ENCODE data around the gene FAM72A. TPM values are rescaled to one million over a fixed set of nuclear protein-coding genes. Genes with fewer than 3 reads are reported as not detected.
"Not testable (repeated sequence)": the region's sequence is repeated elsewhere in the genome, so short reads cannot be mapped to it uniquely, and the experiment has no call there.

The FAM72A gene
- total RNA-seq, 2 experiments from 2014 or later = 36.3 to 37.4 TPM

GRCh38 chr1:206196748-206197424, 5.8 kb downstream of the FAM72A start:
- DNase-seq; CTCF ChIA-PET; H3K9me3 Mint-ChIP-seq (ENCODE audit: low read depth); H3K4me3 Mint-ChIP-seq; H3K27me3 Mint-ChIP-seq; H3K27ac Mint-ChIP-seq; H3K36me3 Mint-ChIP-seq; H3K4me1 Mint-ChIP-seq; ATAC-seq: not testable (repeated sequence)

DNA sequence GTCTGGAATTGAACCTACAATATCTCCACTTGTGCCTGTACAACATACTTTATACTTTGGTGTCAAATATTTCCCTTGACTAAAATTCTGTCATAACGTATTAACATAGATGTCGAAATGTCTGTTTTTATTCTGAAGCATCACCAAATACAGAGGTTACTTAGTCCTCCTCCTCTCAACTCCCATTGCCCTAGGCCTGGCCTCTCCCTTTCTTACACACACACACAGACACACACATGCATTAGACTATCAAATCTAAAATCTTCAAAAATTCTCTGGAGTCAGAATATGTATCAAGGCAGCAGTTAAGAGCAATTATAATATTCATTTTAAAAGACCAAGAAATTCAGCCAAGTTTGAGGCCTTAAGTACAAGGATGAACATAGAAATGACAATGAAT, 7.5 kb downstream of the FAM72A start:
- H3K4me3 Mint-ChIP-seq; CTCF ChIA-PET; H3K36me3 Mint-ChIP-seq; H3K27me3 Mint-ChIP-seq; DNase-seq; H3K4me1 Mint-ChIP-seq; H3K27ac Mint-ChIP-seq; H3K9me3 Mint-ChIP-seq (ENCODE audit: low read depth); ATAC-seq: not testable (repeated sequence)

DNA sequence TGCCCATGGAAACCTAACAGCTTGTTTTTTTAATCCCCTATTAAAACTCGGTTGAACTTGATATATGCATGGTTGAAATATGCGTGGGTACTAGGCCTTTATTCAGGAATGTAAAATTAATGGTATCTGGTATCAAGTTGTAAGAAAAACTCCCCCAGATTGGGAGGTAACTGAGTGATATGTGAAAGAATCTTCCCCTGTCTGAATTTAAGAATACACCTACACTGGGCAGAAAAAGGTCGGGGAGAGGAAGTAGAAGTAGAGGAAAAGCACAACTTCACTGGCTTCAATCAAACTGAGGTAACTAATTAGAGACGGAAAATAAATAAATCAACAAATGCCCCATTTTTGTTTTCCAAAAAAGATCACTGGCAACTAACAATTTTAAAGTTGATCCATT, 15.8 kb downstream of the FAM72A start:
- DNase-seq; H3K27me3 Mint-ChIP-seq; H3K36me3 Mint-ChIP-seq; CTCF ChIA-PET; ATAC-seq; H3K9me3 Mint-ChIP-seq (ENCODE audit: low read depth); H3K4me1 Mint-ChIP-seq; H3K27ac Mint-ChIP-seq; H3K4me3 Mint-ChIP-seq: not testable (repeated sequence)

DNA sequence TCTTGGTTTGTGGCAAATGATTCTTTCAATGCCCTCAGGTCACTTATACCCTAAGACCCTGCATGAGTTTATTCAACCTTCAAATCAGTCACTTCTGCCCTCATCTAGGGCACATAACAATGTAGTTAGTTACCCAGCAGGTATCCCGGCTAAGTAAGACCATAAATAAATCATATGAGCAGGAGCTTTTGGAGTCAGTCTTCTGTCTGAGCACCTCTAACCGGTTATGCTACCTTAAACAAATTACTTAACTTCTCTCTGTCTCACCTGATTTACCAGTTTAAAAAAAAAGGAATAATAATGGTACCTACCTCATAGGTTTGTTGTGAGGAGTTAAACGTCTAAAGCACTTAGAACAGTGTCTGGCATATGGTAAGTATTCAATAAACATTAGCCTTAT, 16.9 kb downstream of the FAM72A start:
- CTCF ChIA-PET; H3K4me3 Mint-ChIP-seq; ATAC-seq; H3K9me3 Mint-ChIP-seq (ENCODE audit: low read depth); H3K4me1 Mint-ChIP-seq; H3K36me3 Mint-ChIP-seq; H3K27ac Mint-ChIP-seq; H3K27me3 Mint-ChIP-seq; DNase-seq: not testable (repeated sequence)

DNA sequence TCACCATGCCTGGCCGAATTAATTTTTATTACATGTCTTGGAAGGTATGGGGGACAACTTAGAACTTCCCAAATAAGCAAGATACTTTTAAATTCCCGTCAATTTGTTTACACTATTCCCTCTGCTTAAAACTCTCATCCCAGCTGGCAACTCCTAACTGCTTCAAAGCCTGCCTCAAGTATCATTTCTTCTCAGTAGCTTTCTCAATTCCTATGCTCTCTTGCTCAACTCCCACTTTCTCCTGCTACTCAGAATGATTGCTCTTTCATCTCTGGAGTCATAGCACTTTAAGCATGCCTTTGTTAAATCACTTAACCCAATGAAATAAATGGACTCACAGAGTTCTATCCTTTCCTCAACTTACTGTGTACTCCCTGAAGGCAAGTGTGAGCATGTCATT, 18.9 kb downstream of the FAM72A start:
- H3K27ac Mint-ChIP-seq; H3K27me3 Mint-ChIP-seq; ATAC-seq; H3K4me1 Mint-ChIP-seq; DNase-seq; H3K36me3 Mint-ChIP-seq; CTCF ChIA-PET; H3K4me3 Mint-ChIP-seq; H3K9me3 Mint-ChIP-seq (ENCODE audit: low read depth): not testable (repeated sequence)

DNA sequence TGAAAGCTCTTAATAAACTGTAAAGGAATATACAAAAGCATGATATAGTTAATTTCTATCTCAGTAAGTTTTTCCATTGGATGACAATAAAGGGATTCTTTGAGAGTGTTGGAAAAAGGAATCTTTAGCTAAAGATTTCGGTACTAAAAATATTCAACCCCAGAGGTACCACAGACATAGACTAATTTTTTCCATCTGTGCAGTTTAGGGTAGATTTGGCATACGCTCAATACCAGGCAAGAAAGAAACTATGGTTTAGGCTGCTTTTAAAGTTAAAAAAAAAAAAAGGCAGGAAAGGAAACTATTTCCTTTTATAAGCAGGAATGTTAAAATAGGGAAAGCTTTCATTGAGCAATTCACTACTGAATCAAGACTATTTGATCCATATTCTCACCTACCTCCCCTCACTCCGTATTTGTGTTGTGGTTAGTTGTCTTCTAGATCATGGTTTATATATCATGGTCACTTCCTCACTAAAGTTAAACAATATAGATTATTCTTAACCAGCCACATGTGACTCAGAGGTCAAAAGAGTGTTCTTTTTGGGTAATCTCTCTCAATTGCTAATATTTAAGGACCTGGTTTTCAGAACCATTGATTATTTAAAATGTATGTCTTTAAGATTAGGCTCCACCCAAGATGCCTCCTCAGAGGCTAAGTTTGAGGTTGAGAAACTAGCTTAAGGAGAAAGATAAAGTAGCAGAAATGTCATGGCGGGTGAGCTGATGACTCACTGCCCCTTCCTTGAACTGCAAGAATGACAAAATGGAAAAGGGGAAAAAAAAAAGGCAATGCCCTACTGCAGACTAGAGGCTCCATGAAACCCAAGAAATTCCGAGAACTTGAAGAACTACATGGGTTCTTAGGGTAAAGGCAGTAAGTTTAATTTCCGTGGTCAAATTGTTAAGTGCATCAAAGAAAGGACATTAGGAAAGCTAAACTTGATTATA, 20.0 kb downstream of the FAM72A start:
- H3K9me3 Mint-ChIP-seq (ENCODE audit: low read depth); H3K27ac Mint-ChIP-seq; H3K36me3 Mint-ChIP-seq; H3K4me1 Mint-ChIP-seq; CTCF ChIA-PET; H3K27me3 Mint-ChIP-seq; DNase-seq; ATAC-seq; H3K4me3 Mint-ChIP-seq: not testable (repeated sequence)

- H3K4me3 Mint-ChIP-seq; H3K27ac Mint-ChIP-seq; CTCF ChIA-PET; H3K36me3 Mint-ChIP-seq; H3K27me3 Mint-ChIP-seq; H3K9me3 Mint-ChIP-seq (ENCODE audit: low read depth); ATAC-seq; DNase-seq; H3K4me1 Mint-ChIP-seq: not testable (repeated sequence)
Observed at GRCh38 chr1:206179666-206180065, 23.0 kb downstream of the FAM72A start.

DNA sequence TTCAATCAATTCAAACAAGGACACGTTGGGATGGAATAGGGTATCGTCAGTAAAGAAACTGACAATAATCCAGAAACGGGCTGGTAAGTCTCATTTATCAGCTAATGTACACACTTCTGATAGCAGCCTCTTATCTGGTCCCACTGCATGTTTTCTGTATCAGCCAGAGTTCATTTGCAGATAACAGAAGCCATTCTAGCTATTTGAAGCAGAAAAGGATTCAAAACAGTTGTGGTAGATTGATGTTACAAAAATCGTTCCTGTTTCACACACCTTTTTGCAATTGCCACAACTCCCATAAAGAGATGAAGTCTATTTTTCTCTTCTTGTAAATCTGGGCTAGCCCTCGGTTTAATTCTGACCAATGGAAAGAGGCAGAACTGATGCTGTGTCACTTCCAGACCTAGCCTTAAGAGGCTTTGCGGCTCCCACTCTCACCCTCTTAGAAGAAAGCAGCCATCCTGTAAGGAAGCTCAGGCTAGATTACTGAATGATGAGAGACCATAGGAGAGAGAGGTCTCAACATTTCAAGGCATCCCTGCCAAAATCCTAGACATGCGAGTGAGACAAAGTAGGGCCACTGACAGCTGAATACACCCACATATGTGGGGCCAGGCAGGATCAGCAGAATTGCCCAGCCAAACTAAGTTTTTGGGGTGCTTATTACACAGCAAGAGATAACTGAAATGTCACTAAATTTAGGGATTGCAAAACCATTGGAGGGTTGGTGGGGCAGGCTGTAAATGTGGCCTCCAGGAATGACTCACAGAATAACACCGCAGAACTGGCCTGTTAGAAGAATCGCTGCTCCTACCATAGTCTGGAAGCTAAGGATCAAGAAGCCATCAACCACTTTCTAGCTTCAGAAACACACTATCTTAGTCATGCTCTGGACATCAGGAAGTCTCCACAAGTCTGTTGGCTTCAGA, 24.3 kb downstream of the FAM72A start:
- H3K9me3 Mint-ChIP-seq (ENCODE audit: low read depth); CTCF ChIA-PET; H3K4me1 Mint-ChIP-seq; ATAC-seq; DNase-seq; H3K27me3 Mint-ChIP-seq; H3K27ac Mint-ChIP-seq; H3K4me3 Mint-ChIP-seq; H3K36me3 Mint-ChIP-seq: not testable (repeated sequence)

- H3K4me3 Mint-ChIP-seq; H3K27ac Mint-ChIP-seq; H3K36me3 Mint-ChIP-seq; ATAC-seq; H3K9me3 Mint-ChIP-seq (ENCODE audit: low read depth); H3K4me1 Mint-ChIP-seq; DNase-seq; CTCF ChIA-PET; H3K27me3 Mint-ChIP-seq: not testable (repeated sequence)
Observed at GRCh38 chr1:206176114-206176502, 26.5 kb downstream of the FAM72A start.

DNA sequence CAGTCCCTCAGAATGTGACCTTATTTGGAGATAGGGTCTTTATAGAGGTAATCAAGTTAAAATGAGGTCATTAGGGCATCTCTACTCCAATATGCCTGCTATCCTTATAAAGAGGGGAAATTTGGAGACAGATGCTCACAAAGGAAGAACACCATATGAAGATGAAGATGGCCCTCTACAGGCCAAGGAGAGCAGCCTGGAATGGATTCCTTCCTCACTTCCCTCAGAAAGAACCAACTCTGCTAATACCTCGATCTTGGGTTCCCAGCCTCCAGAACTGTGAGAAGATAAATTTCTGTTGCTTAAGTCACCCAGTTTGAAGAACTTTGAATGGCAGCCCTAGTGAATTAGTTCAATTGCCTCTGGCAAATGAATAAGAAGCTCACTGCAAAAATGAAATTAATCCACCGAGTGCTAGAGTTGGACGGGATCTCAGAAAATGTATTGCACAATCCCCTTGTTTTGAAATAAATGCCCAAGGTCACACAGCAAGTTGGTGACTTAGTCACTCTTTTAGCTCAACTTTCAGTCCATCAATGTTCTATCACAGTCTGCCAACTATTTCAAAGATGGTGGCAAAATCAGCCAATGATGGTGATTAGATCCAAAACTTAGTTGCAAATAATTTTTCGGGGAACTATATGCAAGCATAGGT, 27.1 kb downstream of the FAM72A start:
- CTCF ChIA-PET; H3K4me1 Mint-ChIP-seq; DNase-seq; H3K9me3 Mint-ChIP-seq (ENCODE audit: low read depth); H3K27me3 Mint-ChIP-seq; H3K36me3 Mint-ChIP-seq; ATAC-seq; H3K4me3 Mint-ChIP-seq; H3K27ac Mint-ChIP-seq: not testable (repeated sequence)

- H3K27ac Mint-ChIP-seq; H3K27me3 Mint-ChIP-seq; H3K36me3 Mint-ChIP-seq; ATAC-seq; H3K4me1 Mint-ChIP-seq; H3K4me3 Mint-ChIP-seq; H3K9me3 Mint-ChIP-seq (ENCODE audit: low read depth); CTCF ChIA-PET; DNase-seq: not testable (repeated sequence)
Observed at GRCh38 chr1:206174182-206174868, 28.3 kb downstream of the FAM72A start.

GRCh38 chr1:206173110-206173719, 29.4 kb downstream of the FAM72A start:
- DNase-seq; H3K36me3 Mint-ChIP-seq; H3K4me1 Mint-ChIP-seq; ATAC-seq; H3K4me3 Mint-ChIP-seq; H3K27ac Mint-ChIP-seq; H3K27me3 Mint-ChIP-seq; H3K9me3 Mint-ChIP-seq (ENCODE audit: low read depth); CTCF ChIA-PET: not testable (repeated sequence)
